Stimulated activated naive B cell treated with anti-CD40 and anti-IgM and Interleukin-4, amounts not matched to agents 10 μg/mL and 1 μg/mL and 100 μg/mL, for 72 hours (primary cell): Measurements from ENCODE around the gene KIFC3.

Experiments used
- ATAC-seq, 2 donors: fragments of 150-1000 bp; cut with Tn5 transposase; replicated peaks; 2 replicates each; pipeline ENCODE4 v1.10.0; 2021; ENCODE audit warnings: moderate library complexity in 1 of 2
- DNase-seq: peaks from one replicate; pipeline ENCODE4 v3.0.0; 2021
- H3K27ac Mint-ChIP-seq: one replicate; pipeline ENCODE4 v1.8.0; 2022; ENCODE audit warnings: mild to moderate bottlenecking, mixed read lengths
- H3K27me3 Mint-ChIP-seq, 2 donors: one replicate each; pipeline ENCODE4 v1.8.0; 2022; ENCODE audit warnings: mixed read lengths in 2 of 2
- H3K36me3 Mint-ChIP-seq, 2 donors: one replicate each; pipeline ENCODE4 v1.8.0; 2022; ENCODE audit warnings: mixed read lengths in 2 of 2, mild to moderate bottlenecking in 1 of 2
- H3K4me1 Mint-ChIP-seq, 2 donors: one replicate each; pipeline ENCODE4 v1.8.0; 2022; ENCODE audit warnings: mixed read lengths in 2 of 2, mild to moderate bottlenecking in 1 of 2
- H3K4me3 Mint-ChIP-seq, 2 donors: one replicate each; pipeline ENCODE4 v1.8.0; 2022; ENCODE audit warnings: mild to moderate bottlenecking in 2 of 2, mixed read lengths in 2 of 2, moderate library complexity in 1 of 2
- H3K9me3 Mint-ChIP-seq, 2 donors: one replicate each; pipeline ENCODE4 v1.8.0; 2022; ENCODE audit warnings: mixed read lengths in 2 of 2, mild to moderate bottlenecking in 1 of 2

Gene KIFC3

DNA sequence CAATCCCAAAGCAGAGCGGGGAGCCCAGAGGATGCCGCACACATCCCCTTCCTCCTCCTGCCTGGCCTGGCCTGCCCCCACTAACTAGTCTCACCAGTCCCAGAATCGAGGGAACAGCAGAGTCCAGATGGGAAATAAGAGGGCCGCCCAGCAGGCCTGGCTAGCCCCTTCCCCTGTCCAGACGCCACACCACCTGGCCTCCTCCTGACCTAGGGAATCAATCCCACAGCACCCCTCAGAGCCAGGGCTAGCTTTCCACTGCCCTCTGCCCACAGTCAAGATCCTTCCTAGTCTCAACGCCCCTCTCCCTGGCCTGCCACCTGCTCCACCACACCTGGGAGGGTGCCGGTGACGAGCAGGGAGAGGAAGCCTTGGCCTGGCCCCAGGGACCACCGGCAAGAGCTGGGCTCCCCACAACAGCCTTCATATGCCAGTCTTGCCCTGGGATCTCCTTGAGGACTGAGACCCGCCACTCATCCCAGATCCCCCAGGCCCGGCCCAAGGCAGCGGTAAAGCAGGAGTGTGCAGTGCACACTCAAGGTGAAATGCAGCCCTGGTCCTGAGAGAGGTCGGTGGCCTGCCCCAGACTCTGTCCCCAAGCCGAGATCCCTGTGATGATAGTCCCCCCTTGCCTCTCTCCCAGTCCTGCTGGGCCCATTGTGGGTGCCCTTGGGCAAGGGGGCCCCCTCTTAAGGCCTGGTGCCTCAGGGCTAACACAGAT is 38.8 kb downstream of the KIFC3 start:
- H3K4me3 Mint-ChIP-seq: no peak overlapping the region
- H3K36me3 Mint-ChIP-seq: no peaks in the 10 kb centered on the region
- H3K9me3 Mint-ChIP-seq: peaks cover 0 to 3% of the 10 kb centered on the region in 2 donors
- H3K27me3 Mint-ChIP-seq: no peaks in the 10 kb centered on the region
- H3K4me1 Mint-ChIP-seq: peaks cover 4 to 10% of the 10 kb centered on the region in 2 donors
- ATAC-seq (no peak), DNase-seq (no peak)
- H3K27ac Mint-ChIP-seq: peak overlapping the region; percentile 16

DNA sequence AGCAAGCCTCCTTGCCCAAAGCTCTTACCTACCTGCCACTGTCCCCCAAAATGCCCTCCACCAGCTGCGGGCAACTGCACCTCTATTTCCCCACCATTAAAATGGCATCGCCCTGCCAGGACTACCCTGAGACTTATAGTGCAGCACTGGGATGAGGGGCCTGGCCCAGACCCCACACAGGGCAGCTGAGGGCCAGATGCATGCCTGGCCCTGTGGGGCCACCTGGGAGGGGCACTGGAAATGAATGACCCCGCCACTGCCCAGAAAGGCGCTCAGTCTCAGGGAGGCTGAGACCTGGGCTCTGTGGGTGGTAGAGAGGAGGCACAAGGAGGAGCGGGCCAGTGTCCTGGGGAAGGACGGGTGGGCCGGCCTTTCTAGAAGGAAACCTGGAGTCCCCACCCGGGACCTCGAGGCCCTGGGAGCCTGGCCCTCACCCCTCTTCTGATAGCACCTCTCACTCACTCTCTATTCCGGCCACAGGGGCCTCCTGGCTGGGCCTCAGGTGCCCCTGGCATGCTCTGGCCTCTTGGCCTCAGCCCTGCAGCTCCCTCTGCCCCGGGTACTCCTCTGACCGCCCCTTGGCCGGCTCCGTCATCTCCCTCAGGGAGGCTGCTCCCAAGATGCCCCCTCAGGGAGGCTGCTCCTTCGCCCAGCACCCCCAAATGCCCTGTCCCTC is 39.8 kb downstream of the KIFC3 start:
- no peak for ATAC-seq
- no peak for DNase-seq
- H3K4me3 Mint-ChIP-seq: no peak overlapping the region
- peaks cover 4 to 10% of the 10 kb centered on the region in 2 donors for H3K4me1 Mint-ChIP-seq
- peaks cover 0 to 3% of the 10 kb centered on the region in 2 donors for H3K9me3 Mint-ChIP-seq
- no peaks in the 10 kb centered on the region for H3K36me3 Mint-ChIP-seq
- no peaks in the 10 kb centered on the region for H3K27me3 Mint-ChIP-seq
- H3K27ac Mint-ChIP-seq: no peak overlapping the region

- no peak for DNase-seq
- Mint-ChIP-seq H3K36me3 (no peaks in the 10 kb centered on the region), H3K9me3 (peaks cover 0 to 3% of the 10 kb centered on the region in 2 donors), H3K27me3 (no peaks in the 10 kb centered on the region), H3K4me3 (no peak overlapping the region), H3K27ac (no peak overlapping the region), H3K4me1 (peaks cover 4 to 10% of the 10 kb centered on the region in 2 donors)
- no peak for ATAC-seq
Observed at GRCh38 chr16:57761957-57762356, 40.3 kb downstream of the KIFC3 start.

- Mint-ChIP-seq H3K9me3 (peaks cover 0 to 3% of the 10 kb centered on the region in 2 donors), H3K4me3 (no peak overlapping the region), H3K27ac (no peak overlapping the region), H3K27me3 (no peaks in the 10 kb centered on the region), H3K36me3 (peaks cover under 1 to 2% of the 10 kb centered on the region in 2 donors), H3K4me1 (peaks cover 4 to 10% of the 10 kb centered on the region in 2 donors)
- DNase-seq: no peak
- no peak for ATAC-seq
Observed at GRCh38 chr16:57761301-57761700, 41.0 kb downstream of the KIFC3 start.

DNA sequence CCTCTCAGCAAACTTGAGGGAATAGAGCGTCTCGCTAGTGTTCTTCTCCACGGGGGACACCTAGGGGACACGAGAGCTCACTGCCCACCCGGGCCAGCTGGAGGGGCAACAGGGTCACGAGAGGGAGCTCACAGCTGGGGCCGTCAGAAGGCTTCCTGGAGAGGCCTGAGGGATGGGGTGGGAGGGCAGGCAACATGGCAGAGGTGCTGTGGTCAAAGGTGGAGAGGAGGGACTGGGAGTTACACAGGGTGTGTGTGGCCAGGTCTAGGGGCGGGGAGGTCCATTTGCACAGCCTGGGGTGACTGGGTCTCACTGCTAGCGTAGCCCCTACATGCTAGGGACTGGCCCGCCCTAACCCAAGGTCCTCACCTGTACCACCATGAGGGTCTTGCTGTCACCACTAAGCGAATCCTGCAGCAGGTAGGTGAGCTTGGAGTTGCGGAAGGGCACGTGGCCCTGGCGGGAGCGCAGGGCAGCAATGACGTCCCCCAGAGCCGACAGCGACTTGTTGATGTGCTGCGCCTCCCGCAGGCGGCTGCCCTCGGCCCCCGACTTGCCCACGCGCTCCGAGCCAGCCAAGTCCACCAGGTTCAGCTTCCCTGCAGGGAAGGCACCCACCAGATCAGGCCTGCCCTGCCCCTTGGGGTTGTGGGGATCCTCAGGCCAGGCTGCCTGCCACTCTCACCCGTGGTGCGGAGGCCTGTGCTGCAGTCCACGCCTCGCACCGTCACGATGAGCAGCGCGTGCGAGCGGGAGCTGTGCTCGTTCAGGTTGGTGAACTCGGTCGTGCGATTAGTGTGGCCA is 41.7 kb downstream of the KIFC3 start:
- H3K27ac Mint-ChIP-seq: no peak overlapping the region

DNA sequence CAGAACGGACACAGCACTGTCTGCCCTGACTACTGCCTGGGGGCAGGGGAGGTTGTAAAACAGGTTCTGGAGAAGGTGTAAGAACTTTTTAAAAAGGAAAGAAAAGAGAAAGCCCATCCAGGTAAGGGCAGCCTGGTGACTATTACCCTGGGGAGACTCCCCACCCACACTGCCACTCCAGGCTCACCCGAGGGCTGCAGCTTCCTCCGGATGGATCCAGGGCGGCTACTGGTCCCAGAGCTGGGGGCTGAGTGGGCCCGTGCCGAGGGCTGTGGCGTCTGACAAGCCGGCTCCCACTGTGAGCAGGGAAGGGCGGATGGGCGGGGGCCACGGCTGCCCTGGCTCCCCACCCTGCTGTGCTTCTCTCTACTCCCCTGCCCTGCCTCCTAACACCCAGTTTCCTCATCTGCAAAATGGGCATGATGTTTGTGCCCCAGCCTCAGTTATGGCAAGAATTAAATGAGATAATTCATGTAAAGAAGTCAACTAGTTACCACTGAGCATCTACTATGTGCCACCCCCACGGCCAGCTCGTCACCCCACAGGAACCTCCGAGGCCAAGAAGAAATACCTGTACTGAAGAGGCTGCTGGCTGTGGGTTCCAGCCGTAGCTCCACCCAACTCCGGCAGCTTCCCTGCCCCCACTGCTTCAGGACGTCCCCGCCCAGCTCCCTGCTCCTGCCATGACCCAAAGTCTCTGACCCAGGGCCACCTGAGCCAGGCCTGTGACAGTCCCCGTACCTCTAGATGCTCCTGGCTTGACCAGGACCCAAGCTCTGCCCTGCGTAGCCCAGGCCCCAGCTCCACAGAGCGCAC is 42.5 kb downstream of the KIFC3 start:
- no peak overlapping the region for H3K4me3 Mint-ChIP-seq
- peaks cover 10 to 12% of the 10 kb centered on the region in 2 donors for H3K36me3 Mint-ChIP-seq
- DNase-seq (no peak), ATAC-seq (no peak)
- no peaks in the 10 kb centered on the region for H3K27me3 Mint-ChIP-seq
- H3K27ac Mint-ChIP-seq: no peak overlapping the region
- no peaks in the 10 kb centered on the region for H3K9me3 Mint-ChIP-seq
- H3K4me1 Mint-ChIP-seq: peaks cover 5 to 7% of the 10 kb centered on the region in 2 donors

More for the DNA sequence above, 41.7 kb downstream of the KIFC3 start:
- DNase-seq (no peak), ATAC-seq (no peak)
- Mint-ChIP-seq H3K36me3 (peaks cover 8% of the 10 kb centered on the region in 2 donors), H3K4me1 (peaks cover 7 to 10% of the 10 kb centered on the region in 2 donors), H3K4me3 (no peak overlapping the region), H3K9me3 (peaks cover 0 to 3% of the 10 kb centered on the region in 2 donors), H3K27me3 (no peaks in the 10 kb centered on the region)

- Mint-ChIP-seq H3K9me3 (no peaks in the 10 kb centered on the region), H3K36me3 (peaks cover 11 to 15% of the 10 kb centered on the region in 2 donors), H3K4me1 (peaks cover 0 to 3% of the 10 kb centered on the region in 2 donors), H3K27me3 (no peaks in the 10 kb centered on the region), H3K4me3 (no peak overlapping the region), H3K27ac (no peak overlapping the region)
- ATAC-seq: no peak
- DNase-seq: no peak
Observed at GRCh38 chr16:57759131-57759530, 43.2 kb downstream of the KIFC3 start.

DNA sequence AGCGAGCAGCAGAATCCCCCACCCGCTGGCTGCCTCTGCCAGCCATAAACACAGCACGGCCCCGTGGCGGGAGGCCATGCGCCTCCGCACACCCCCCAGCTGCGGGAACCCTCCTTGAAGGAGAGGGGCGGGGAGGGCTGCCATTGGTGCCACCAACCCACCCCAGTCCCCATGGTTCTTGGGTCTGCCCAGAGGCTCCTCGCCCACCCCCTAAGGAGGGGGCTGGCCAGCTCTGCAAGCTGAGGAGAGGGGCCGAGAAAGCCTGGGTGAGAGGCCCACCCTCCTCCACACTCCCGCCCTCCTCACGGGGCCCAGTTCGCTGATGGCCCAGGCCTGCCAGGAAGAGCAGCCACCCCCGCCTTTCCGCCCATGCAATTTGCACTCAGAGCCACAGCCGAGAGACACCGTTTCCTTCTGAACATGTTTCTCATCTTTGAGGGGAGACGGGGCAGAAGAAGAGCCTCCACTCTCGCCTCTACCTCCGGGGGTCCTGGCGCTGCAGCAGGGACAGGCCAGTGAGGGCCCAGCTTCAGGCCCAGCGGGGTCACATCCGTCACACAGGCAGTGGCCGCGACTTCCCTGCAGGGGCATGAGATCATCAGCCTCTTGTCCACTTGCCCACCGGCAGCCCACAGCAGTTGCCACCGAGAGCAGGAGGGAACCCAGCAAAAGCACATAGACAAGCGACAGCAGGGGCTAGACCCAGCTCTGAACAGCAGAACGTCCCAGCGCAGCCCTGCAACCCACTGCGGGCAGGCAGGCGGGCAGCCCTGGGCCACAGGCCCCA is 43.8 kb downstream of the KIFC3 start:
- H3K4me1 Mint-ChIP-seq: peaks cover 0 to 3% of the 10 kb centered on the region in 2 donors
- no peaks in the 10 kb centered on the region for H3K9me3 Mint-ChIP-seq
- H3K27me3 Mint-ChIP-seq: no peaks in the 10 kb centered on the region
- ATAC-seq (no peak), DNase-seq (no peak)
- no peak overlapping the region for H3K4me3 Mint-ChIP-seq
- peaks cover 12 to 20% of the 10 kb centered on the region in 2 donors for H3K36me3 Mint-ChIP-seq
- no peak overlapping the region for H3K27ac Mint-ChIP-seq

GRCh38 chr16:57757883-57758282 is 44.4 kb downstream of the KIFC3 start:
- H3K4me1 Mint-ChIP-seq: peaks cover 0 to 3% of the 10 kb centered on the region in 2 donors
- H3K27me3 Mint-ChIP-seq: no peaks in the 10 kb centered on the region
- no peaks in the 10 kb centered on the region for H3K9me3 Mint-ChIP-seq
- H3K4me3 Mint-ChIP-seq: no peak overlapping the region
- H3K27ac Mint-ChIP-seq: no peak overlapping the region
- DNase-seq (no peak), ATAC-seq (no peak)
- H3K36me3 Mint-ChIP-seq: peaks cover 15 to 23% of the 10 kb centered on the region in 2 donors

- H3K27me3 Mint-ChIP-seq: no peaks in the 10 kb centered on the region
- peaks cover 15 to 23% of the 10 kb centered on the region in 2 donors for H3K36me3 Mint-ChIP-seq
- DNase-seq: peak; percentile 71
- no peak overlapping the region for H3K4me3 Mint-ChIP-seq
- no peak overlapping the region for H3K27ac Mint-ChIP-seq
- H3K9me3 Mint-ChIP-seq: no peaks in the 10 kb centered on the region
- H3K4me1 Mint-ChIP-seq: peaks cover 0 to 3% of the 10 kb centered on the region in 2 donors
- peak; percentile 94 to 96 for ATAC-seq
Observed at GRCh38 chr16:57757326-57757786, 44.9 kb downstream of the KIFC3 start.

DNA sequence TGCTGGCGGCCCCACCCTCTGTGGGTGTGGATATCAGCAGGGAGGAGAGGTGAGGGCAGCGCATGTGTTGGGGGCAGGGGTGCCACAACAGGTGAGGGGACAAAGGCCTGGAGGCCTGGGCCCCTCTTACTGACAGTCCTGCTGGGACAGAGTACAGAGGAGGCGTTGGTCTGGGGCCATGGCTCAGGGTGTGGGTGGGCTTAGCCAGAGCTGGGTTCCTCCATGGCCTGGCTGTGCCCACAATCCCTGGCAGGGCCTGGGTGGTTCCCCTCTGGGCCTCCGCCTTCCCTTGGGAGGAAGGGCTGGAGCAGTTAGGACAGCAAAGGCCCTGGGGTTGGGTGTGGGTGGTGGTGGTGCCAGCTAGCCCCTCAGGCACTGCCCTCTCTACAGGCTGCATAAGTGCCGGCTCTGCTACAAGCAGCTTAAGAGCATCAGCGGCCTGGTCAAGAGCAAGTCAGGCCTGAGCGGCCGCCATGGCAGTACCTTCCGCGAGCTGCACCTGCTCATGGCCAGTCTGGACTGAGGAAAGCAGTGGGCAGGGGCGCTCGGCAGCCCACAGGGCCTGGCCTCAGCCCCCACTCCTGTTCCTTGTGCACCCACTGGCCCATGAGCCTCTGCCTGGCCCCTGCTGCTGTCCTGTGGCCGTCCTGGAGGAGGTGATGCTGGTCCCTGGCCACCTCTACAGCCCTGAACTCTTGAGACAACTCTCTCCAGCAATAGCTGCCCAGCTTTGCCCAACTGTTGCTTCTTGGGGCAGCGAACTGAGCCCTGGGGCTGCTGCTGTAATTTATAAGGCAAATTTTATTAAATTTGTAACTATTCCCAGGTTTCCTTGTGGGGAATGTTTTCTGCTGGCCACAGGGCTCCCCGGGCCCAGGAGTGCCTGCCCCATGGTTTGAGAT is 45.6 kb downstream of the KIFC3 start:
- Mint-ChIP-seq H3K27me3 (no peaks in the 10 kb centered on the region), H3K27ac (no peak overlapping the region), H3K4me1 (peaks cover 0 to 3% of the 10 kb centered on the region in 2 donors), H3K9me3 (no peaks in the 10 kb centered on the region), H3K36me3 (peaks cover 15 to 29% of the 10 kb centered on the region in 2 donors), H3K4me3 (no peak overlapping the region)
- ATAC-seq (no peak), DNase-seq (no peak)

DNA sequence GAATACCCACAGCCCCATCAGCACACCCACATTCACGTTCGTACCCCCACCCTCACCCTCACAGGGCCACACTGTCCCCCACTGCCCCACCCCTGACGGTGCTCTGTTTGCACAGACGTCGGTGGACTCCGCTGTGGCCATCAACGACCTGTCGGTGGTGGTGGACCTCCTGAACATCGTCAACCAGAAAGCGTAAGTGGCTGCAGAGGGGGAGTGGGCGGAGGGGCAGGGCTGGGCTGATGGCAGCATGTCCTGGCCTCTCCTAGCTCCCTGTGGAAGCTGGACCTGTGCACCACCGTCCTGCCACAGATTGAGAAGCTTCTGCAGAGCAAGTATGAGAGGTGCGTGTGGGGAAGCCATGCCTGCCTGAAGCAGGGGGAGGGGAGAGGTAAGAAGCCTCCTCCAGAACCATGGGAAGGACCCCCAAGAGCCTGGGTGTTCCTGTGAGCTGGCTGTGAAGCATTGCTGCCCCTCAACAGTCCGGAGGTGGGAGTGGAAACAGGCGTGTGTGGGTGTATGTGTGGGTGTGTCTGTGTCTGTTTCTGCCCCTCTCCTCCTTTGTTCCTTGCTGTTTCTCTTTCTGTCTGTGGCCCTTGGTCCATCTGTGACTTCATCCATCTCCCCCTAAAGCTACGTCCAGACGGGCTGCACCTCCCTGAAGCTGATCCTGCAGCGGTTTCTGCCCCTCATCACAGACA is 46.4 kb downstream of the KIFC3 start:
- H3K4me3 Mint-ChIP-seq: no peak overlapping the region
- H3K4me1 Mint-ChIP-seq: peaks cover 0 to 3% of the 10 kb centered on the region in 2 donors
- no peaks in the 10 kb centered on the region for H3K27me3 Mint-ChIP-seq

More for the DNA sequence above, 46.4 kb downstream of the KIFC3 start:
- peaks cover 15 to 33% of the 10 kb centered on the region in 2 donors for H3K36me3 Mint-ChIP-seq
- ATAC-seq (no peak), DNase-seq (no peak)
- H3K27ac Mint-ChIP-seq: no peak overlapping the region
- no peaks in the 10 kb centered on the region for H3K9me3 Mint-ChIP-seq
